ENCODE results near the gene GLCE.

- TF ChIP-seq CHD1 (IDR thresholded peaks at IDR 0.05; ENCODE audit: low read depth, low read length) (no peak), PBX3 (IDR thresholded peaks at IDR 0.05; ENCODE audit: insufficient replicate concordance, low read depth, low read length) (no peak), FOS (IDR thresholded peaks at IDR 0.05; ENCODE audit: borderline replicate concordance, extremely low read depth, insufficient read length) (no peak), CTCF (IDR thresholded peaks at IDR 0.05 in 2 of 3, conservative IDR thresholded peaks at IDR 0.05 in 1 of 3; ENCODE audit: control insufficient read depth in 2 of 3, extremely low read depth in 1 of 3, insufficient read depth in 1 of 3, low read depth in 3 of 3, low read length in 3 of 3) (no peak)
These were observed 2.1 kb upstream of the GLCE start for GRCh38 chr15:69158201-69158842.

All from GM12878 (cell line).